Choroid plexus epithelial cell (primary cell): Measurements from ENCODE around the gene USP54.
A peak's percentile ranks its signal among the peaks of the same experiment; 100 is the strongest.

Experiments
- DNase-seq: peaks from one replicate; pipeline ENCODE4 v3.0.0-alpha.2; 2010; ENCODE audit warnings: low read depth
- H3K4me3 ChIP-seq: 2 replicates; pipeline ENCODE4 v1.5.1; 2011; ENCODE audit warnings: low read depth, mild to moderate bottlenecking, control low read depth, low read length, moderate library complexity
- TF ChIP-seq, protein P1 (sequence below): conservative IDR thresholded peaks from 2 replicates; pipeline ENCODE4 v1.5.1; 2011; ENCODE audit warnings: low read depth, mild to moderate bottlenecking, control low read depth, inconsistent platforms, low read length, moderate library complexity

Gene USP54

GRCh38 chr10:73506491-73506890 lies 84.7 kb downstream of the USP54 start:
- TF ChIP-seq, protein P1, sequence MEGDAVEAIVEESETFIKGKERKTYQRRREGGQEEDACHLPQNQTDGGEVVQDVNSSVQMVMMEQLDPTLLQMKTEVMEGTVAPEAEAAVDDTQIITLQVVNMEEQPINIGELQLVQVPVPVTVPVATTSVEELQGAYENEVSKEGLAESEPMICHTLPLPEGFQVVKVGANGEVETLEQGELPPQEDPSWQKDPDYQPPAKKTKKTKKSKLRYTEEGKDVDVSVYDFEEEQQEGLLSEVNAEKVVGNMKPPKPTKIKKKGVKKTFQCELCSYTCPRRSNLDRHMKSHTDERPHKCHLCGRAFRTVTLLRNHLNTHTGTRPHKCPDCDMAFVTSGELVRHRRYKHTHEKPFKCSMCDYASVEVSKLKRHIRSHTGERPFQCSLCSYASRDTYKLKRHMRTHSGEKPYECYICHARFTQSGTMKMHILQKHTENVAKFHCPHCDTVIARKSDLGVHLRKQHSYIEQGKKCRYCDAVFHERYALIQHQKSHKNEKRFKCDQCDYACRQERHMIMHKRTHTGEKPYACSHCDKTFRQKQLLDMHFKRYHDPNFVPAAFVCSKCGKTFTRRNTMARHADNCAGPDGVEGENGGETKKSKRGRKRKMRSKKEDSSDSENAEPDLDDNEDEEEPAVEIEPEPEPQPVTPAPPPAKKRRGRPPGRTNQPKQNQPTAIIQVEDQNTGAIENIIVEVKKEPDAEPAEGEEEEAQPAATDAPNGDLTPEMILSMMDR, result no peak
- H3K4me3 ChIP-seq, result no peak overlapping the region
- DNase-seq, result no peak

DNA sequence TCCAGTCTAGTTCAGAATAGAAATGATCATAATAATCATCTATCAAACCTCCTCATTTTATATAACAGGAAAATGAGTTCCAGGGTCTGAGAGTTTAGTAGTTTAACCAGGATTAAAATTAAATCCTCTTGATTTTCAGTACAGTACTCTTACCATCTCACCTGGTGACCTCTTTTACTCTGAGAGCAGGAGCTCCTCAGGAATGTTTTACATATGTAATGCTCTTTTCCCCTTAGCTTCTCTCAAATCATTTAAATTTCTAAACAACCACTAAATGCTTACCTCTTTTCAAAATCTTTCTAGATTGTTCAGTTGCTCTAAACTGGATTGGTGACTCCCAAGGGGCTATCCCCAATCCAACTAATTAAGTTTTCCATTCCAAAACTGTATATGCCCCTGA lies 85.1 kb downstream of the USP54 start:
- no peak for DNase-seq
- TF ChIP-seq, protein P1, result no peak
- no peak overlapping the region for H3K4me3 ChIP-seq

- H3K4me3 ChIP-seq, result no peak overlapping the region
- no peak for DNase-seq
- TF ChIP-seq, protein P1, result no peak
Measured at GRCh38 chr10:73503037-73503436, 88.1 kb downstream of the USP54 start.

- H3K4me3 ChIP-seq, result no peak overlapping the region
- DNase-seq, result no peak
- TF ChIP-seq, protein P1, result no peak
Measured at GRCh38 chr10:73501651-73502050, 89.5 kb downstream of the USP54 start.

DNA sequence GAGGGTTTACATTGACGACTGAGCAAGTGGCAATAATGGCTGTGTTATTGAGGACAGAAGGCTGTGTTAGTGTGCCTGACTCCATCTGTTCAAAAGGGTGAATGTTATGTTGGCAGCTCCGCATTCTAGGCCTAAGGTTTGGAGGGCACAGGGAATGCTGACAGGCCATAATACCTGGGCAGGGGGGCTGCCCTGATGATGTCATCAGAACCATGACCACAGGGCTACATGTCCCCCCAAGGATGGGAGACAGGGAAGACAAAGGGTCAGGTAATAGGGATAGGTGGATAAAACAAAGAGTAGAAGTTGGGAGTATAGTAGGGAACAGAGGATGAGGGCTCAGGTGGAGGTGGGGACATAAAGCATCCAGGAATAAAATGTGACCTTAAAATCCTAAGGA lies 93.5 kb downstream of the USP54 start:
- TF ChIP-seq, protein P1, result no peak

DNA sequence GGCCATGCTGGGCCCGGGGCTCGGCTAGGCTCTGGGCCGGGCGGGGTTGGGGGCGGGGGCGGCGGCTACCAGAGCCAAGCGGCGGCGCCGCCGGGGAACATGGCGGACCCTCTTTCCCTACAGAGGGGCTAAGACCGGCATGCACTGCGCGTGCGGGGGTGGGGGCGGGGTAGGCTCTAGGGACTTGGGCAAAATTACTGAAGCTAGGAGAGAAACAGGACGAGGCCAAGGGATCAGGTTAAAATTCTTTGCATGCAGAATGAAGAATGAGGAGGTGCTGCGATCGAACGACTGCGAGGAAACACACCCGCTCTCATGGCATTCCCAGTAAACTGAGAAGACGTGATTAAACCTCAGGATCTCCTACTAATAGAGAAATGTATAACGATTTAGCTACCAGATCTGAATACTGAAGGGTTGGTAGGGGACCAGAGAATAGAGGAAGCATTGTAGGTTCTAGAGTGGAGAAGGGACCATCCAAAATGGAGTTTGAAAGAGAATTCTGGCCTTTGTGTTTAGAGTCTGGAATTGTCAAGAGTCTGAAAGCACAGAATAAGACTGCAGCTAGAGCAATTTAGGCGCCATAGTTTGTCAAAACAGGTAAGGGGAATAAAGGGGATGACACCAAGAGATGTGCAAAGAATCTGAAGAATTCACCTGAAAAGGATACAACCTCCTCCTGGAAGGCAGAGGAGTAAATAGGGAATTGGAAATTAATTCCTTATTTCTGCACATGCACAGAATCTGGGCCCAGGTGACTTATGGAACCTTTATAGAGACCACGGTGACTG lies 95.1 kb downstream of the USP54 start, which contains the start of gene PPP3CB:
PPP3CB (minus strand) TSS at position 141 of the 791 bp plus-strand sequence; CDS start at position 6, 135 bp downstream.
- peak; percentile 98 for DNase-seq
- H3K4me3 ChIP-seq, result peak within 1 kb of the TSS; percentile 91
- TF ChIP-seq, protein P1, result no peak

More for the DNA sequence above, 93.5 kb downstream of the USP54 start:
- H3K4me3 ChIP-seq, result no peak overlapping the region
- no peak for DNase-seq
